ENCODE measurements around the gene BEX2. TPM values are rescaled to one million over a fixed set of nuclear protein-coding genes. Genes with fewer than 3 reads are reported as not detected.
A peak's percentile ranks its signal among the peaks of the same experiment; 100 is the strongest.
"Not testable (repeated sequence)": the region's sequence is repeated elsewhere in the genome, so short reads cannot be mapped to it uniquely, and the experiment has no call there.

The BEX2 gene
- total RNA-seq, 3 donors from 2014 or later = 16.0 to 17.9 (median 16.5) TPM

GRCh38 chrX:103309860-103310554 is 783 bp downstream of the BEX2 start:
- Mint-ChIP-seq H3K4me3 (peak overlapping the region; percentile 53), H3K27me3 (ENCODE audit: low read depth) (no peaks in the 10 kb centered on the region), H3K4me1 (ENCODE audit: low read depth) (peaks cover 5% of the 10 kb centered on the region), H3K36me3 (ENCODE audit: insufficient read depth) (peaks cover 3% of the 10 kb centered on the region), H3K9me3 (no peaks in the 10 kb centered on the region)
- DNase-seq (no peak), ATAC-seq (peak; percentile 22 to 36)

GRCh38 chrX:103305666-103306065 is 5.1 kb downstream of the BEX2 start:
- DNase-seq; ATAC-seq; H3K27me3 Mint-ChIP-seq (ENCODE audit: low read depth); H3K36me3 Mint-ChIP-seq (ENCODE audit: insufficient read depth); H3K9me3 Mint-ChIP-seq; H3K4me1 Mint-ChIP-seq (ENCODE audit: low read depth); H3K4me3 Mint-ChIP-seq: not testable (repeated sequence)

GRCh38 chrX:103304705-103305104 is 6.1 kb downstream of the BEX2 start:
- ATAC-seq = no peak

GRCh38 chrX:103293118-103293517 is 17.7 kb downstream of the BEX2 start:
- Mint-ChIP-seq H3K27me3 (ENCODE audit: low read depth) (no peaks in the 10 kb centered on the region), H3K4me1 (ENCODE audit: low read depth) (no peaks in the 10 kb centered on the region), H3K9me3 (no peaks in the 10 kb centered on the region), H3K36me3 (ENCODE audit: insufficient read depth) (no peaks in the 10 kb centered on the region), H3K4me3 (no peak overlapping the region)
- DNase-seq (no peak), ATAC-seq (no peak)

More at GRCh38 chrX:103304705-103305104, 6.1 kb downstream of the BEX2 start:
- H3K27me3 Mint-ChIP-seq (ENCODE audit: low read depth) = no peaks in the 10 kb centered on the region
- H3K4me1 Mint-ChIP-seq (ENCODE audit: low read depth) = peaks cover 5% of the 10 kb centered on the region
- H3K9me3 Mint-ChIP-seq = no peaks in the 10 kb centered on the region
- peaks cover 3% of the 10 kb centered on the region for H3K36me3 Mint-ChIP-seq (ENCODE audit: insufficient read depth)
- no peak for DNase-seq
- no peak overlapping the region for H3K4me3 Mint-ChIP-seq

GRCh38 chrX:103279624-103280023 is 31.2 kb downstream of the BEX2 start:
- H3K36me3 Mint-ChIP-seq (ENCODE audit: insufficient read depth) = no peaks in the 10 kb centered on the region
- DNase-seq (no peak), ATAC-seq (no peak)
- peaks cover 8% of the 10 kb centered on the region for H3K4me1 Mint-ChIP-seq (ENCODE audit: low read depth)
- H3K4me3 Mint-ChIP-seq = no peak overlapping the region
- peaks cover 41% of the 10 kb centered on the region for H3K27me3 Mint-ChIP-seq (ENCODE audit: low read depth)
- no peaks in the 10 kb centered on the region for H3K9me3 Mint-ChIP-seq

GRCh38 chrX:103276581-103277002 is 34.2 kb downstream of the BEX2 start, which contains the start of gene TCEAL5:
TCEAL5 (minus strand) TSS chrX:103276750; CDS start chrX:103274563, 2,187 bp downstream.
- DNase-seq = no peak

GRCh38 chrX:103275947-103276567 is 34.7 kb downstream of the BEX2 start:
- Mint-ChIP-seq H3K27me3 (ENCODE audit: low read depth) (peaks cover 46% of the 10 kb centered on the region), H3K4me3 (peak overlapping the region; percentile 38), H3K9me3 (no peaks in the 10 kb centered on the region), H3K4me1 (ENCODE audit: low read depth) (peaks cover 8% of the 10 kb centered on the region), H3K36me3 (ENCODE audit: insufficient read depth) (no peaks in the 10 kb centered on the region)
- DNase-seq (no peak), ATAC-seq (no peak)

More at GRCh38 chrX:103276581-103277002, 34.2 kb downstream of the BEX2 start, which contains the start of gene TCEAL5:
- Mint-ChIP-seq H3K4me3 (peak within 1 kb of the TSS; percentile 38), H3K9me3 (no peaks in the 10 kb centered on the region), H3K36me3 (ENCODE audit: insufficient read depth) (no peaks in the 10 kb centered on the region), H3K4me1 (ENCODE audit: low read depth) (peaks cover 8% of the 10 kb centered on the region), H3K27me3 (ENCODE audit: low read depth) (peaks cover 46% of the 10 kb centered on the region)
- peak in 1 of 2 donors; percentile 10 for ATAC-seq

GRCh38 chrX:103274284-103274683 is 36.5 kb downstream of the BEX2 start:
- Mint-ChIP-seq H3K4me1 (ENCODE audit: low read depth) (peaks cover 8% of the 10 kb centered on the region), H3K27me3 (ENCODE audit: low read depth) (peaks cover 43% of the 10 kb centered on the region), H3K4me3 (no peak overlapping the region), H3K36me3 (ENCODE audit: insufficient read depth) (no peaks in the 10 kb centered on the region), H3K9me3 (no peaks in the 10 kb centered on the region)
- no peak for ATAC-seq
- DNase-seq = no peak

Other genes starting within 250 kb of the BEX2 start
- gene BEX1, start 246.8 kb downstream of the BEX2 start, total RNA-seq = 1 to 10 TPM in 1 of 3 donors, under 1 TPM in 2; 0.32 to 1.2 (median 0.49) TPM
- gene NXF3, start 217.8 kb downstream of the BEX2 start, total RNA-seq = not detected
- 10 to 100 TPM in 1 of 3 donors, 1 to 10 TPM in 2; 8.5 to 10.7 (median 8.7) TPM for gene BEX4, start 95.9 kb downstream of the BEX2 start, total RNA-seq
- 10 to 100 TPM; 17.1 to 23.4 (median 21.2) TPM for gene TCEAL8, start 55.8 kb downstream of the BEX2 start, total RNA-seq
- not detected for gene TCEAL5, start 34.2 kb downstream of the BEX2 start, total RNA-seq
- gene TCEAL7, start 19.2 kb upstream of the BEX2 start, total RNA-seq = not detected
- 1 to 10 TPM; 1.3 to 2.6 (median 1.8) TPM for gene TCEAL9, start 45.5 kb upstream of the BEX2 start, total RNA-seq
- gene BEX3, start 65.5 kb upstream of the BEX2 start, total RNA-seq = 1 to 10 TPM; 6.8 to 9.1 (median 7.6) TPM
- under 1 TPM in 2 of 3 donors, not detected in 1; 0.13 to 0.14 TPM for gene RAB40A, start 208.5 kb upstream of the BEX2 start, total RNA-seq

Measured in activated T-cell treated with anti-CD3 and anti-CD28 coated beads, Interleukin-2, amount 50 U/mL, for 4 hours (primary cell).